SK-N-DZ (cell line): ENCODE results near the gene ATF3.

Source experiments
- DNase-seq: peaks from one replicate; pipeline ENCODE4 v3.0.0-alpha.2; 2015; ENCODE audit warnings: low spot score

The ATF3 gene

DNA sequence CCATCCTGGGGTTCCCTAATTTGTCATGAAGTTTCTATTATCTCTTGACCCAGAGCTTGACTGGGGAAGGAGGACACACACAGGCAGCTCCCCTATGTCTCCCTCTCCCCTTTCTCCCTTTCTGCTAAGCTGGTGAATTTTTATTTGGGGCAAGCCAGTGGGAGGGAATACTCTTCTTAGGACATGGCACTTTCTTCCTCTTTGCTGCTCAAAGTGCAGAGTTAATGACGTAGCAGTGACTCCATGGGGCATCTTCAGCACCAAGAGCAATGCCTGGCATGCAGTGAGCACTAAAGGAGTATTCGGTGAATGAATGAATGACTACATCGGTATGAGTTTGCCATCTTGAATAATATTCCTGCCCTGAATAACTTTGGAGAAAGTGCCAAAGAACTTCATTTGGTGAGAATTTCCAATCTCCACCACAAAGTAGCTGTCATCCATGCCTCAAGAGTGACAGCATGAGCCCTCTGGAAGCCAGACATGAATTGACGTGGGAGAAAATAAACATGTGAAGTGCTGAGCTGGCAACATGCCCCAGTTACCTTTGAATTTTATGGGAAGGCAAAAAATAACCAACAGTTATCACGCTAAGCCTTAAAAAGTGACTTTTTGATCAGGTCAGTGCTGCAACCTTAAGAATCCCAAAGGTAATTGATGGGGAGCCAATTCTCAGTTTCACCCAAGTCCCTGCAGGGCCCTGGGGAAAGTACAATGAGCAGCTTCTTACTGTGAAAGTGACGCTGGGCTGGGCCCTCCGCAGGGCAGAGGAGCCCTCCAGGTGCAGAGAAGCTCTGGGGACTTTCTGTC, 22.1 kb upstream of the ATF3 start:
- no peak for DNase-seq

DNA sequence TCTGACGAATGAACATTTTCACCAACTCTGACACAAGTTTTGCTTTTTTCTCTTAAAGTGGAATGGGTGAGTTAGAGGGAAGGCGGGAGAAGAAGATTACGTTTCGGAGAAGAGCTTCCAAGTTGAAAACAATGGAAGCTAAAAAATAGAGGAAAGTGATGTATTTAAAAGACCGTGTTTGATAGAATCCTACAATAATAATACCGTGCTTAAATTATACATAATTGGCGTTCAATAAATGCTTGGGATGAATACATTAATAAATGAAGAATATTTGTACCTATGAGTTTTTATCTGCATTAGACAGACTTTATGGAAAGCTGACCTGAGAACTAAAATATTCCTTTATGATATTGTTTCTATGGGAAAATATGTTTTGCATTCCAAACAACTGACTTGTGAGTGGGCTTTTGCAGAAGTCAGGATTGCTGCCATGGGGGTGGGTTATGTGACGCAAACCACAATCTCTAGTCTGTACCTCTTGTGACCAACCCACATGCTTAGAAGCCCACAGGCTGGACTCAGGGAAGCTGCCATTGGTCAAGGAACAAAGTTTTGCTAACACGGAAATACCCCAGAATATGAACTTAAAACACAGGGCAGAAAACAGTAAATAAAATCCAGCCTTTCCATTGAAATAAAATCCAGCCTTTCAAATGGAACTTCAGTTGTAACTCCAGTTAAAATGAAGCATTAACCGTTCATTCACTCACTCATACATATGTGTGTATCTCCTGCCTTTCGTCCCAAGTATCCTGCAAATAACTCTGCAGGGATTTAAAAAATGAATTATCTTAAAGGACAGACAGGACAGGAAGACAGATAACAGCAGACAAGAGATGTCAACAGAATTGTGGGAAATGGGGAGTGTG, 21.3 kb upstream of the ATF3 start:
- DNase-seq = no peak

GRCh38 chr1:212587888-212588510, 20.6 kb upstream of the ATF3 start:
- DNase-seq = no peak

- DNase-seq = no peak
Observed at GRCh38 chr1:212589446-212589845, 19.1 kb upstream of the ATF3 start.

GRCh38 chr1:212591922-212592321, 16.6 kb upstream of the ATF3 start:
- no peak for DNase-seq

- no peak for DNase-seq
Observed at GRCh38 chr1:212593821-212594251, 14.7 kb upstream of the ATF3 start.

DNA sequence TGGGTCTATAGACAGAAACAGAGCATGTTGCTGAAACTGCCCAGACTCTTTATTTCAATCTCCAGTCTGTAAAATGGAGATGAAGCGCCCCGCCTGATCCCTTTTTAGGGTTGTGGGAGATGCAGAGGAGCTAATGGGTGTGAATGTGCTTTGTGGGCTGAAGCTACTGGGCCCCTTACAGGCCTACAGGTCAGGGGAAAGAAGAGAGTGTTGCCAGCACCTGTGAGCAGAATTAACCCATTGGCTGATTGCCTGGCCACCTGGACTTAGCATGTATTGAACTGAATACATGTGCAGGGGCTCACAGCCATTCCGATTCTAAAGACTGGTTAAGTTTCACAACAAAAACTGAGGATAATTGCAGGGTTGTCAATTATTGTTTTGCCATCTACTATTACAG, 13.9 kb upstream of the ATF3 start:
- DNase-seq = no peak

DNA sequence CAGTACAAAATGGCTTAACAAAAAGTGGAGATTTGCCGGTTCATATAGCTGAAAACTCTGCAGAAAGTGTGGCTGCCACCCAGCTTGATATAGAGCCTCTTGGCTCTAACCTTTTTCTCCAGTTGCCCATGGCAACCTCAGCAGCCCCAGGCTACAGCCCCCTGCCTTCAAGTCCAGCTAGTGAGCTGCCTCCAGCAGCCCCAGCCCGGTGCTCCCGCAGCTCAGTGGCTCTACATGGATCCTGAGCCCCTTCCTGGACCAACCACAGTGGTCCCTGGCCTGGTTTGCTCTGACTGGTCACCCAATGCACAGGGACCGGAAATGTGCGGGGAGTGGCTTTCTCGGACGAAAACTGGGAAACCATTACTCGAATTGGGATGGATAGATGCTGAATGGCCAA, 13.3 kb upstream of the ATF3 start:
- DNase-seq = no peak

- no peak for DNase-seq
Observed at GRCh38 chr1:212595787-212596714, 12.5 kb upstream of the ATF3 start.

GRCh38 chr1:212596798-212597197, 11.8 kb upstream of the ATF3 start:
- DNase-seq = no peak

- DNase-seq = no peak
Observed at GRCh38 chr1:212597487-212597886, 11.1 kb upstream of the ATF3 start.

- DNase-seq = peak; percentile 75
Observed at GRCh38 chr1:212600071-212600915, 8.3 kb upstream of the ATF3 start.

DNA sequence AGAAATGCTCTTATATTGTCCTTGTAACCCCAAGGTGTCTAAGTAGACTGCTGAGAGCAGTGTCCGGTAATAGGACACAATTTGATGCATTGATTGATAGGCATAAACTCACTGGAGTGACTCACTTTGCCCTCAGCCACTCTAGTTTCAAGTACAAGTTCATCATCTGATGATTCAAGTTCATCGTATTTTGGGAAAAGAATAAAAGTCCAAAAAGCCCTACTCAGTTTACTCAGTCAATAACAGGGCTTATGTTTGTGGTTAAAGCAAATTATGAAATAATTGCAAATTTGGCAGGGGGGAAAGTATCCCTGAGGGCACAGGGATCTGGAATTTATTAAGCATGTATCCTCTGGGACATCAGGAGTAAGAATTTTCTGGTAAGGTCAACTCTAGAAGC, 7.6 kb upstream of the ATF3 start:
- no peak for DNase-seq

DNA sequence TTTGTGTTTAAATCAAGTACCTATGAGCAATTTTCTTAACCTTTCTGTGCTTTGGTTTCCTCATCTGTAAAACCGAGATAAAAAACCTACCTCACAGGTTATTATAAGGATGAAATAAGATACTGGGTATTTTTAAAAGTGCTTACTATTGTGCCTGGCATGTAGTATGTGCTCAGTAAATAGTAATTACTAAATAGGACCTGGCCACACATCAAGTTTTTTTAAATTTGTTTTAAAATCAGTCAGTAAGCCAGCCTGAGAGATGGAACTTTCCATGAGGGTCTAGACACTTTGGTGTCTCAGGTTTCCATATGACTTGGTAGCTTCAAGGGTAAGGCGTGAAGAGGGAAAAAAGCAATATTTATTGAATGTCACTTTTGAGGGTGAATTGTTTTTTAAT, 7.0 kb upstream of the ATF3 start:
- DNase-seq = no peak

GRCh38 chr1:212605441-212606394, 2.8 kb upstream of the ATF3 start:
- DNase-seq = no peak

GRCh38 chr1:212606395-212607205, 2.0 kb upstream of the ATF3 start:
- DNase-seq = no peak

- DNase-seq = no peak
Observed at GRCh38 chr1:212607206-212607912, 1.2 kb upstream of the ATF3 start.
